ENCODE measurements around the gene CRTAC1.

The CRTAC1 gene

GRCh38 chr10:98062424-98062823 lies 32.0 kb upstream of the CRTAC1 start:
- no peak for TF ChIP-seq GABPA (IDR thresholded peaks at IDR 0.05; ENCODE audit: low read depth)
- peaks cover 2% of the 10 kb centered on the region for H3K27me3 ChIP-seq (ENCODE audit: insufficient read depth, poor library complexity, severe bottlenecking)
- H3K27ac ChIP-seq (replicated peaks), result no peak overlapping the region
- no peak overlapping the region for H3K4me3 ChIP-seq (replicated peaks; ENCODE audit: insufficient read depth, low read length)
- DNase-seq (ENCODE audit: low read depth in 1 of 2, low spot score in 1 of 2), result no peak

DNA sequence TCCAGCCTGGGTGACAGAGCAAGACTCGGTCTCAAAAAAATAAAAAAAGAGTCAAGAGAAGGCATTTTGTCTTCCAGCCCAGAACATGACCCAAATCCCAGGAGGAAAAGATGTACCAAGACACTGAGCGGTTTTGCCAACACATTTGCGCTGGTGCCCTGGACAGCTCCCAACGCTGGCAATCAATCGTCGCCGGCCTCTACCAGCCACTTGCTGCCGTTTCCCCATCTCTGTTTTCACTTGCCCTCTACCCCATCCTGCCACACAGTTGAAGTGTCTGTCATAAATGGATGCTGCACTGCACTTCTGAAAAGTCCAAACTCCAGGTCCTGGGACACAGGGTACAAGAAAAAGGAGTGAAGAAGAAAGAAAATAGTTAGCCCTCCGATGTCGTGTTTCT lies 29.7 kb upstream of the CRTAC1 start:
- TF ChIP-seq GABPA (IDR thresholded peaks at IDR 0.05; ENCODE audit: low read depth), result no peak
- TF ChIP-seq, protein P1, sequence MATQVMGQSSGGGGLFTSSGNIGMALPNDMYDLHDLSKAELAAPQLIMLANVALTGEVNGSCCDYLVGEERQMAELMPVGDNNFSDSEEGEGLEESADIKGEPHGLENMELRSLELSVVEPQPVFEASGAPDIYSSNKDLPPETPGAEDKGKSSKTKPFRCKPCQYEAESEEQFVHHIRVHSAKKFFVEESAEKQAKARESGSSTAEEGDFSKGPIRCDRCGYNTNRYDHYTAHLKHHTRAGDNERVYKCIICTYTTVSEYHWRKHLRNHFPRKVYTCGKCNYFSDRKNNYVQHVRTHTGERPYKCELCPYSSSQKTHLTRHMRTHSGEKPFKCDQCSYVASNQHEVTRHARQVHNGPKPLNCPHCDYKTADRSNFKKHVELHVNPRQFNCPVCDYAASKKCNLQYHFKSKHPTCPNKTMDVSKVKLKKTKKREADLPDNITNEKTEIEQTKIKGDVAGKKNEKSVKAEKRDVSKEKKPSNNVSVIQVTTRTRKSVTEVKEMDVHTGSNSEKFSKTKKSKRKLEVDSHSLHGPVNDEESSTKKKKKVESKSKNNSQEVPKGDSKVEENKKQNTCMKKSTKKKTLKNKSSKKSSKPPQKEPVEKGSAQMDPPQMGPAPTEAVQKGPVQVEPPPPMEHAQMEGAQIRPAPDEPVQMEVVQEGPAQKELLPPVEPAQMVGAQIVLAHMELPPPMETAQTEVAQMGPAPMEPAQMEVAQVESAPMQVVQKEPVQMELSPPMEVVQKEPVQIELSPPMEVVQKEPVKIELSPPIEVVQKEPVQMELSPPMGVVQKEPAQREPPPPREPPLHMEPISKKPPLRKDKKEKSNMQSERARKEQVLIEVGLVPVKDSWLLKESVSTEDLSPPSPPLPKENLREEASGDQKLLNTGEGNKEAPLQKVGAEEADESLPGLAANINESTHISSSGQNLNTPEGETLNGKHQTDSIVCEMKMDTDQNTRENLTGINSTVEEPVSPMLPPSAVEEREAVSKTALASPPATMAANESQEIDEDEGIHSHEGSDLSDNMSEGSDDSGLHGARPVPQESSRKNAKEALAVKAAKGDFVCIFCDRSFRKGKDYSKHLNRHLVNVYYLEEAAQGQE (IDR thresholded peaks at IDR 0.05; ENCODE audit: insufficient replicate concordance, low read depth), result peak; percentile 24
- Histone ChIP-seq H3K27ac (replicated peaks) (no peak overlapping the region), H3K27me3 (ENCODE audit: insufficient read depth, poor library complexity, severe bottlenecking) (peaks cover under 1% of the 10 kb centered on the region), H3K4me3 (replicated peaks; ENCODE audit: insufficient read depth, low read length) (no peak overlapping the region)
- DNase-seq (ENCODE audit: low read depth in 1 of 2, low spot score in 1 of 2), result no peak

DNA sequence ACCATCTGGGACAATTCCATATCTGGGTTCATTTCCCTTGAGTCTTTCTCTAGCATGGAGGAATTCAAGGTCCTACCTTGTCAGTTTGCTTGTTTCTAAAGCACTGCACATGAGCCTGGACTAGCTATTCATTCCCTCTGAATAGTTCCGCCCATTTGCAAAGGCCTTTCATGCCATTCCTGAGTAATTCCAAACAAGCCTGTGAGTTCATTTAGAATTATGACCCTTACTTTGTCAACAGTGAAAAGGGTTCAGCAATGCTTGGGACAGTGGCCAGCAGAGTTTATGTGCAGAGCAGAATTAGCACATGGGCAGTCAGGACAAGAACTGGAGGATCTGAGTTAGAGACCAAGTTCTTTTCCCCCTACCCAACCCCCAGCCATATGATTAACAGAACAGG lies 27.9 kb upstream of the CRTAC1 start:
- no peak for TF ChIP-seq GABPA (IDR thresholded peaks at IDR 0.05; ENCODE audit: low read depth)
- TF ChIP-seq, protein P1 (IDR thresholded peaks at IDR 0.05; ENCODE audit: insufficient replicate concordance, low read depth), result no peak
- TF ChIP-seq SPI1 (IDR thresholded peaks at IDR 0.05; ENCODE audit: borderline replicate concordance, low read depth), result no peak
- TF ChIP-seq POLR2AphosphoS5 (IDR thresholded peaks at IDR 0.05; ENCODE audit: low read depth), result no peak
- TF ChIP-seq CTCF (IDR thresholded peaks at IDR 0.05; ENCODE audit: insufficient read depth, low read length), result no peak
- DNase-seq (ENCODE audit: low read depth in 1 of 2, low spot score in 1 of 2), result no peak
- peaks cover 3% of the 10 kb centered on the region for H3K27me3 ChIP-seq (ENCODE audit: insufficient read depth, poor library complexity, severe bottlenecking)
- H3K4me3 ChIP-seq (replicated peaks; ENCODE audit: insufficient read depth, low read length), result no peak overlapping the region
- H3K27ac ChIP-seq (replicated peaks), result no peak overlapping the region

GRCh38 chr10:98055841-98056516 lies 25.6 kb upstream of the CRTAC1 start:
- Histone ChIP-seq H3K4me3 (replicated peaks; ENCODE audit: insufficient read depth, low read length) (no peak overlapping the region), H3K27ac (replicated peaks) (no peak overlapping the region), H3K27me3 (ENCODE audit: insufficient read depth, poor library complexity, severe bottlenecking) (peaks cover 5% of the 10 kb centered on the region)
- no peak for DNase-seq (ENCODE audit: low read depth in 1 of 2, low spot score in 1 of 2)
- TF ChIP-seq, protein P1 (IDR thresholded peaks at IDR 0.05; ENCODE audit: insufficient replicate concordance, low read depth), result peak; percentile 97
- TF ChIP-seq SPI1 (IDR thresholded peaks at IDR 0.05; ENCODE audit: borderline replicate concordance, low read depth) (no peak), GABPA (IDR thresholded peaks at IDR 0.05; ENCODE audit: low read depth) (no peak)

All from HL-60 (cell line).